GM23338 (cell line): ENCODE data around the gene FETUB. TPM values are rescaled to one million over a fixed set of nuclear protein-coding genes. Genes with fewer than 3 reads are reported as not detected.

ENCODE experiments used
- ATAC-seq: fragments of 200-7000 bp; cut with Tn5 transposase; 3 replicates; pipeline ENCODE4 v1.9.1; 2020
- DNase-seq: peaks from one replicate; pipeline ENCODE4 v3.0.0-alpha.2; 2015; ENCODE audit warnings: low spot score
- H2AFZ ChIP-seq: fragments of 200-600 bp; sonication (generic); 2 replicates; pipeline ENCODE4 v1.8.0; 2016; ENCODE audit warnings: antibody characterized with exemption, mild to moderate bottlenecking, moderate library complexity
- H3F3A ChIP-seq: fragments of 200-600 bp; sonication (generic); replicated peaks from 2 replicates; pipeline ENCODE4 v1.8.0; 2017; ENCODE audit warnings: antibody characterized with exemption, mixed run types, low read depth
- H3K27ac ChIP-seq: fragments of 200-600 bp; sonication (generic); 2 replicates; pipeline ENCODE4 v1.6.1; 2016; ENCODE audit warnings: low read depth
- H3K27me3 ChIP-seq: fragments of 200-600 bp; sonication (generic); 2 replicates; pipeline ENCODE4 v1.8.0; 2016; ENCODE audit warnings: mild to moderate bottlenecking, mixed run types, moderate library complexity; ENCODE audit not compliant: insufficient read depth
- H3K36me3 ChIP-seq: fragments of 200-600 bp; sonication (generic); 2 replicates; pipeline ENCODE4 v1.8.0; 2016; ENCODE audit warnings: mild to moderate bottlenecking; ENCODE audit not compliant: insufficient read depth
- H3K4me1 ChIP-seq: fragments of 200-600 bp; sonication (generic); 2 replicates; pipeline ENCODE4 v1.8.0; 2016; ENCODE audit warnings: mild to moderate bottlenecking, moderate library complexity; ENCODE audit not compliant: insufficient read depth
- H3K4me2 ChIP-seq: fragments of 200-600 bp; sonication (generic); 2 replicates; pipeline ENCODE4 v1.7.1; 2017; ENCODE audit warnings: mixed run types
- H3K4me3 ChIP-seq: fragments of 200-600 bp; sonication (generic); 2 replicates; pipeline ENCODE4 v1.6.1; 2016; ENCODE audit warnings: mixed run types
- H3K79me2 ChIP-seq: fragments of 200-600 bp; sonication (generic); replicated peaks from 2 replicates; pipeline ENCODE4 v1.8.0; 2017; ENCODE audit warnings: mild to moderate bottlenecking; ENCODE audit not compliant: insufficient read depth
- H3K9me2 ChIP-seq: fragments of 200-600 bp; sonication (generic); 2 replicates; pipeline ENCODE4 v1.8.0; 2017; ENCODE audit not compliant: insufficient read depth
- H4K20me1 ChIP-seq: fragments of 200-600 bp; sonication (generic); replicated peaks from 2 replicates; pipeline ENCODE4 v1.8.0; 2017; ENCODE audit warnings: mild to moderate bottlenecking; ENCODE audit not compliant: insufficient read depth
- H3K27ac Mint-ChIP-seq: 2 replicates; pipeline ENCODE4 v1.8.0; 2020; ENCODE audit warnings: inconsistent platforms, mild to moderate bottlenecking, moderate library complexity, mixed read lengths
- H3K27me3 Mint-ChIP-seq: 3 replicates; pipeline ENCODE4 v1.8.0; 2022; ENCODE audit warnings: low read depth, mild to moderate bottlenecking, moderate library complexity, mixed read lengths, inconsistent platforms; ENCODE audit not compliant: insufficient read depth, poor library complexity
- H3K36me3 Mint-ChIP-seq: 3 replicates; pipeline ENCODE4 v1.8.0; 2021; ENCODE audit warnings: low read depth, mild to moderate bottlenecking, inconsistent platforms, moderate library complexity, mixed read lengths
- H3K4me1 Mint-ChIP-seq: 3 replicates; pipeline ENCODE4 v1.8.0; 2020; ENCODE audit warnings: mild to moderate bottlenecking, inconsistent platforms, mixed read lengths
- H3K4me3 Mint-ChIP-seq: 3 replicates; pipeline ENCODE4 v1.8.0; 2021; ENCODE audit warnings: moderate library complexity, mild to moderate bottlenecking, inconsistent platforms, mixed read lengths
- H3K9me3 Mint-ChIP-seq: 3 replicates; pipeline ENCODE4 v1.8.0; 2020; ENCODE audit warnings: moderate library complexity, mild to moderate bottlenecking, inconsistent platforms, mixed read lengths
- CREB1 ChIP-seq: fragments of 250-450 bp; sonication (Bioruptor Pico); IDR thresholded peaks from 2 replicates; pipeline ENCODE4 v1.5.0; 2020; ENCODE audit warnings: low read depth, mild to moderate bottlenecking, moderate library complexity
- CTCF ChIP-seq, 2 experiments: fragments of 200-600 bp in 1 of 2; sonication (generic) in 1 of 2; conservative IDR thresholded peaks; 2 replicates each; pipeline versions ENCODE4 v1.5.1 to v1.6.1; 2016 to 2017; ENCODE audit warnings: antibody characterized with exemption in 2 of 2, low read depth in 2 of 2, mild to moderate bottlenecking in 2 of 2, moderate library complexity in 1 of 2
- EZH2 ChIP-seq: fragments of 200-600 bp; sonication (generic); IDR thresholded peaks from one replicate; pipeline ENCODE4 v1.8.0; 2017; ENCODE audit warnings: antibody characterized with exemption, mild to moderate bottlenecking, low read depth; ENCODE audit not compliant: unreplicated experiment
- EZH2phosphoT487 ChIP-seq: fragments of 200-600 bp; sonication (generic); IDR thresholded peaks from one replicate; pipeline ENCODE4 v1.8.1; 2018; ENCODE audit warnings: antibody characterized with exemption; ENCODE audit not compliant: unreplicated experiment
- JUNB ChIP-seq: IDR thresholded peaks from one replicate; pipeline ENCODE4 v1.6.1; 2016; ENCODE audit warnings: antibody characterized with exemption; ENCODE audit not compliant: unreplicated experiment
- NANOG ChIP-seq: IDR thresholded peaks from 2 replicates; pipeline ENCODE4 v1.6.1; 2016; ENCODE audit warnings: antibody characterized with exemption, borderline replicate concordance
- POLR2AphosphoS5 ChIP-seq: IDR thresholded peaks from 2 replicates; pipeline ENCODE4 v1.6.1; 2016; ENCODE audit warnings: antibody characterized with exemption, low read depth
- REST ChIP-seq: IDR thresholded peaks from one replicate; pipeline ENCODE4 v1.6.1; 2018; ENCODE audit warnings: antibody characterized with exemption; ENCODE audit not compliant: unreplicated experiment
- STAT1 ChIP-seq: IDR thresholded peaks from one replicate; pipeline ENCODE4 v1.6.1; 2016; ENCODE audit warnings: antibody characterized with exemption; ENCODE audit not compliant: unreplicated experiment
- ZNF114 ChIP-seq: fragments of 250-450 bp; sonication (Bioruptor Pico); IDR thresholded peaks from 2 replicates; pipeline ENCODE4 v1.5.0; 2020; ENCODE audit warnings: mild to moderate bottlenecking, moderate library complexity
- ZNF331 ChIP-seq: fragments of 250-450 bp; sonication (Bioruptor Pico); IDR thresholded peaks from 2 replicates; pipeline ENCODE4 v1.5.0; 2020; ENCODE audit warnings: low read depth, mild to moderate bottlenecking, moderate library complexity
- polyA plus RNA-seq: library from polyadenylated mRNA; unstranded; fragments of >200 nt; fragmentation: Nextera tagmentation; extraction: Ambion mirVana; gene quantifications from 2 replicates; pipeline ENCODE4 v1.2.1, GENCODE V29; 2016
- total RNA-seq: library from RNA; depleted of rRNA; stranded (reverse); fragments of >200 nt; shearing (Covaris generic); gene quantifications from 2 replicates; pipeline ENCODE4 v1.2.3, GENCODE V29; 2014
- TF ChIP-seq, protein P1 (sequence below): IDR thresholded peaks from 2 replicates; pipeline ENCODE4 v1.6.1; 2016; ENCODE audit warnings: antibody characterized with exemption
- TF ChIP-seq, protein P2 (sequence below): fragments of 250-450 bp; sonication (Bioruptor Pico); IDR thresholded peaks from 2 replicates; pipeline ENCODE4 v1.5.0; 2020; ENCODE audit warnings: mild to moderate bottlenecking, moderate library complexity

Gene FETUB
- total and polyA plus RNA-seq, 2 experiments from 2014 or later, result 0.26 TPM; not detected in 1

- Histone ChIP-seq H3K4me3 (no peak overlapping the region), H3F3A (no peaks in the 10 kb centered on the region), H3K27me3 (no peaks in the 10 kb centered on the region), H3K4me2 (no peak overlapping the region), H4K20me1 (no peaks in the 10 kb centered on the region), H3K79me2 (no peaks in the 10 kb centered on the region), H3K27ac (no peak overlapping the region), H3K36me3 (no peaks in the 10 kb centered on the region), H3K9me2 (no peaks in the 10 kb centered on the region), H2AFZ (0 out of 2 replicates have a peak overlapping the region, but pooled peaks have one; percentile 29), H3K4me1 (peaks cover 33% of the 10 kb centered on the region)
- H3K36me3 Mint-ChIP-seq, result no peaks in the 10 kb centered on the region
- no peak overlapping the region for H3K4me3 Mint-ChIP-seq
- DNase-seq, result no peak
- peaks cover 29% of the 10 kb centered on the region for H3K4me1 Mint-ChIP-seq
- no peaks in the 10 kb centered on the region for H3K9me3 Mint-ChIP-seq
- H3K27me3 Mint-ChIP-seq, result peaks cover 3% of the 10 kb centered on the region
- TF ChIP-seq ZNF331 (CRISPR knock-in tag) (no peak), CTCF (conservative IDR thresholded peaks at IDR 0.05; ENCODE audit: low read depth in 2 of 2) (no peak), POLR2AphosphoS5 (no peak), EZH2phosphoT487 (no peak), EZH2 (no peak), NANOG (no peak), JUNB (no peak), STAT1 (no peak), ZNF114 (CRISPR knock-in tag) (no peak), REST (no peak), CREB1 (CRISPR knock-in tag) (no peak)
- TF ChIP-seq, protein P1, sequence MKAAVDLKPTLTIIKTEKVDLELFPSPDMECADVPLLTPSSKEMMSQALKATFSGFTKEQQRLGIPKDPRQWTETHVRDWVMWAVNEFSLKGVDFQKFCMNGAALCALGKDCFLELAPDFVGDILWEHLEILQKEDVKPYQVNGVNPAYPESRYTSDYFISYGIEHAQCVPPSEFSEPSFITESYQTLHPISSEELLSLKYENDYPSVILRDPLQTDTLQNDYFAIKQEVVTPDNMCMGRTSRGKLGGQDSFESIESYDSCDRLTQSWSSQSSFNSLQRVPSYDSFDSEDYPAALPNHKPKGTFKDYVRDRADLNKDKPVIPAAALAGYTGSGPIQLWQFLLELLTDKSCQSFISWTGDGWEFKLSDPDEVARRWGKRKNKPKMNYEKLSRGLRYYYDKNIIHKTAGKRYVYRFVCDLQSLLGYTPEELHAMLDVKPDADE, result no peak
- TF ChIP-seq, protein P2, sequence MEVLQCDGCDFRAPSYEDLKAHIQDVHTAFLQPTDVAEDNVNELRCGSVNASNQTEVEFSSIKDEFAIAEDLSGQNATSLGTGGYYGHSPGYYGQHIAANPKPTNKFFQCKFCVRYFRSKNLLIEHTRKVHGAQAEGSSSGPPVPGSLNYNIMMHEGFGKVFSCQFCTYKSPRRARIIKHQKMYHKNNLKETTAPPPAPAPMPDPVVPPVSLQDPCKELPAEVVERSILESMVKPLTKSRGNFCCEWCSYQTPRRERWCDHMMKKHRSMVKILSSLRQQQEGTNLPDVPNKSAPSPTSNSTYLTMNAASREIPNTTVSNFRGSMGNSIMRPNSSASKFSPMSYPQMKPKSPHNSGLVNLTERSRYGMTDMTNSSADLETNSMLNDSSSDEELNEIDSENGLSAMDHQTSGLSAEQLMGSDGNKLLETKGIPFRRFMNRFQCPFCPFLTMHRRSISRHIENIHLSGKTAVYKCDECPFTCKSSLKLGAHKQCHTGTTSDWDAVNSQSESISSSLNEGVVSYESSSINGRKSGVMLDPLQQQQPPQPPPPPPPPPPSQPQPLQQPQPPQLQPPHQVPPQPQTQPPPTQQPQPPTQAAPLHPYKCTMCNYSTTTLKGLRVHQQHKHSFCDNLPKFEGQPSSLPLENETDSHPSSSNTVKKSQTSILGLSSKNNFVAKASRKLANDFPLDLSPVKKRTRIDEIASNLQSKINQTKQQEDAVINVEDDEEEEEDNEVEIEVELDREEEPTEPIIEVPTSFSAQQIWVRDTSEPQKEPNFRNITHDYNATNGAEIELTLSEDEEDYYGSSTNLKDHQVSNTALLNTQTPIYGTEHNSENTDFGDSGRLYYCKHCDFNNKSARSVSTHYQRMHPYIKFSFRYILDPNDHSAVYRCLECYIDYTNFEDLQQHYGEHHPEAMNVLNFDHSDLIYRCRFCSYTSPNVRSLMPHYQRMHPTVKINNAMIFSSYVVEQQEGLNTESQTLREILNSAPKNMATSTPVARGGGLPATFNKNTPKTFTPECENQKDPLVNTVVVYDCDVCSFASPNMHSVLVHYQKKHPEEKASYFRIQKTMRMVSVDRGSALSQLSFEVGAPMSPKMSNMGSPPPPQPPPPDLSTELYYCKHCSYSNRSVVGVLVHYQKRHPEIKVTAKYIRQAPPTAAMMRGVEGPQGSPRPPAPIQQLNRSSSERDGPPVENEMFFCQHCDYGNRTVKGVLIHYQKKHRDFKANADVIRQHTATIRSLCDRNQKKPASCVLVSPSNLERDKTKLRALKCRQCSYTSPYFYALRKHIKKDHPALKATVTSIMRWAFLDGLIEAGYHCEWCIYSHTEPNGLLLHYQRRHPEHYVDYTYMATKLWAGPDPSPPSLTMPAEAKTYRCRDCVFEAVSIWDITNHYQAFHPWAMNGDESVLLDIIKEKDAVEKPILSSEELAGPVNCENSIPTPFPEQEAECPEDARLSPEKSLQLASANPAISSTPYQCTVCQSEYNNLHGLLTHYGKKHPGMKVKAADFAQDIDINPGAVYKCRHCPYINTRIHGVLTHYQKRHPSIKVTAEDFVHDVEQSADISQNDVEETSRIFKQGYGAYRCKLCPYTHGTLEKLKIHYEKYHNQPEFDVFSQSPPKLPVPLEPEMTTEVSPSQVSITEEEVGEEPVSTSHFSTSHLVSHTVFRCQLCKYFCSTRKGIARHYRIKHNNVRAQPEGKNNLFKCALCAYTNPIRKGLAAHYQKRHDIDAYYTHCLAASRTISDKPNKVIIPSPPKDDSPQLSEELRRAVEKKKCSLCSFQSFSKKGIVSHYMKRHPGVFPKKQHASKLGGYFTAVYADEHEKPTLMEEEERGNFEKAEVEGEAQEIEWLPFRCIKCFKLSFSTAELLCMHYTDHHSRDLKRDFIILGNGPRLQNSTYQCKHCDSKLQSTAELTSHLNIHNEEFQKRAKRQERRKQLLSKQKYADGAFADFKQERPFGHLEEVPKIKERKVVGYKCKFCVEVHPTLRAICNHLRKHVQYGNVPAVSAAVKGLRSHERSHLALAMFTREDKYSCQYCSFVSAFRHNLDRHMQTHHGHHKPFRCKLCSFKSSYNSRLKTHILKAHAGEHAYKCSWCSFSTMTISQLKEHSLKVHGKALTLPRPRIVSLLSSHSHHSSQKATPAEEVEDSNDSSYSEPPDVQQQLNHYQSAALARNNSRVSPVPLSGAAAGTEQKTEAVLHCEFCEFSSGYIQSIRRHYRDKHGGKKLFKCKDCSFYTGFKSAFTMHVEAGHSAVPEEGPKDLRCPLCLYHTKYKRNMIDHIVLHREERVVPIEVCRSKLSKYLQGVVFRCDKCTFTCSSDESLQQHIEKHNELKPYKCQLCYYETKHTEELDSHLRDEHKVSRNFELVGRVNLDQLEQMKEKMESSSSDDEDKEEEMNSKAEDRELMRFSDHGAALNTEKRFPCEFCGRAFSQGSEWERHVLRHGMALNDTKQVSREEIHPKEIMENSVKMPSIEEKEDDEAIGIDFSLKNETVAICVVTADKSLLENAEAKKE (CRISPR knock-in tag), result no peak
- no peak for ATAC-seq
- H3K27ac Mint-ChIP-seq, result no peak overlapping the region
These were observed 1.8 kb downstream of the FETUB start for GRCh38 chr3:186642014-186642413.
